GM21786 (cell line): Measurements from ENCODE around the gene CD58.
"Not testable (repeated sequence)": the region's sequence is repeated elsewhere in the genome, so short reads cannot be mapped to it uniquely, and the experiment has no call there.

Source experiments
- ATAC-seq: cut with Tn5 transposase; IDR thresholded peaks from one replicate; pipeline ENCODE4 v1.9.1; 2021; ENCODE audit not compliant: unreplicated experiment

CD58 gene

DNA sequence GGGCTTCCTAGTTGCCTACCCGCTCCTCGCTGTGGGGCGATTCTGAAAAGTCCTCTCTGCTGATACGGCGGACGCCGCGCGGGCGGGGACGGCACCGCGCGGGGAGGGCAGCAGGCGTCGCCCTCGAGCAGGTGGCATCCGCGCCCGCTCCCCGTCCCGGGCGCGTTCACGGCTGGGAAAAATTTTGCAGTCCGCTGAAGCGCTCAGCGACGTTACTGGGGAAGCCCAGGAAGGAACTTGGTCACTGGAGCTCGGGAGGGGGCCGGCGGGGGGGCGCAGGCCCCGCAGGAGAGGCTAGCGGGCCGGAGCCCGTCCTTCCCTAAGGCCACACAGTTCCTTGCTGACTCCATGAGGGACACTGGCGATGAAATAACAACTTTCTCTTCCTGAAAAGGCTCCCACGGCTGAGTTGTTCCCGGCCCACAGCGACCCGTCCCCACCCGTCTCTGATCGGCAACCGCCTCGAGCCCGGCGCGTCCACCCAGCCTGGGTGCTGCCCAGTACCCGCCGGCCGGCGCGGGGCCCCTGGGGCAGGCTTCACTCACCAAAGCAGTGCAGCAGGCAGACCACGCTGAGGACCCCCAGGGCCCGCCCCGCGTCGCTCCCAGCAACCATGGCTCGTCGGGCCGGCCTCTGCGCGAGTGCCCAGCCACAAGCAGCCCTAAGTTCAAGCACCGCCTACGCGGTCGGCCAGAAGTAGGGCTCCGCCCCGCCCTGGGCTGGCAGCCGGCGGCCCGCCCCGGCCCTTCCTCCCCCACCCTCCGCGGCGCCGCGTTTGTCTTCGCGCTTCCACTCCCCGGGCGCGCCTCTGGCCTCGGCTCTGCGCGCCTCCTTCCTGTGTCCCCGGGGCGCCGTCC lies at the start of gene CD58:
Gene CD58, minus strand, starts transcription at position 669 of the 857 bp plus-strand sequence. Its CDS starts 54 bp downstream, at position 615.
- peak; percentile 53 for ATAC-seq

GRCh38 chr1:116620392-116620791 lies 49.6 kb upstream of the CD58 start:
- ATAC-seq, result not testable (repeated sequence)

- not testable (repeated sequence) for ATAC-seq
Measured at GRCh38 chr1:116619106-116619505, 48.3 kb upstream of the CD58 start.

GRCh38 chr1:116617808-116618207 lies 47.0 kb upstream of the CD58 start:
- not testable (repeated sequence) for ATAC-seq

GRCh38 chr1:116613825-116614224 lies 43.0 kb upstream of the CD58 start:
- ATAC-seq, result not testable (repeated sequence)

- ATAC-seq, result not testable (repeated sequence)
Measured at GRCh38 chr1:116609801-116610371, 39.1 kb upstream of the CD58 start.

- not testable (repeated sequence) for ATAC-seq
Measured at GRCh38 chr1:116608841-116609240, 38.0 kb upstream of the CD58 start.

- not testable (repeated sequence) for ATAC-seq
Measured at GRCh38 chr1:116608151-116608550, 37.3 kb upstream of the CD58 start.

- ATAC-seq, result not testable (repeated sequence)
Measured at GRCh38 chr1:116607463-116607862, 36.6 kb upstream of the CD58 start.

DNA sequence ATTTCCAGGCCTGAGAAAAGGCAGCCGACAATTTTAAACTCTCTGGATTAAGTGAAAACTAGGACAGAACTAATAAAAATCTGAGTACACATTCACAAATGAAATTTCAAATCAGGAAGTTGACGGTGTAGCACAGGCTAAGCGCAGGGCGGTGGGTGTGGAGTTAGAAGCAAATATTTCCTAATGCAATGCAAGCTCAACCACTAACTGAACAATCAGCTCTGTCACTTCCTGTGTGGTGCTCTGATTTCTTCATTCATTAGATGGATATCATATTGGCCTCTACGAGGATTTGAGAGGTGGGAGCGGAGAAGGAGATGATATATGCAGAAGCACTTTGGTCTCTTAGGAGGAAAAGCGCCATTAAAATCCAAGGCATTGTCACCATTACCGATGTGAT lies 35.2 kb upstream of the CD58 start:
- not testable (repeated sequence) for ATAC-seq

GRCh38 chr1:116605315-116605714 lies 34.5 kb upstream of the CD58 start:
- no peak for ATAC-seq

DNA sequence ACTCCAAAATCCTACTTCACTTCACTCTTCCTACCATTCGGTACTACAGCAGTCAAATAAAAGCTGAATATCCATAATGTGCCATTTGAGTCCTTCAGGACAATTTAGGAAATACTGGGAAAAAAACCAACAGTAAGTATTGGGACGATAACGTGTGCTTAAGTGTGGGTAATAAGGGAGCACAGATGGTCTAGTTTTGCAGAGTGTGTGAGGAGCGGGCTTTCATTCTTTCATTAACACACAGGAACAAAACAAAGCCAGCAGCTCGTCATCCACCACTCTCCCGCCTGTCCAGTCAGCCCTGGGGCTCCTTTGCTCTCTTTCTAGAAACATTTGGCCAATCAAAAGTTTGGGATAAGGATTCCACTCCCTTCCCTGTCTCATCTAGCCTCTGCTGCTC lies 33.6 kb upstream of the CD58 start:
- ATAC-seq, result not testable (repeated sequence)

DNA sequence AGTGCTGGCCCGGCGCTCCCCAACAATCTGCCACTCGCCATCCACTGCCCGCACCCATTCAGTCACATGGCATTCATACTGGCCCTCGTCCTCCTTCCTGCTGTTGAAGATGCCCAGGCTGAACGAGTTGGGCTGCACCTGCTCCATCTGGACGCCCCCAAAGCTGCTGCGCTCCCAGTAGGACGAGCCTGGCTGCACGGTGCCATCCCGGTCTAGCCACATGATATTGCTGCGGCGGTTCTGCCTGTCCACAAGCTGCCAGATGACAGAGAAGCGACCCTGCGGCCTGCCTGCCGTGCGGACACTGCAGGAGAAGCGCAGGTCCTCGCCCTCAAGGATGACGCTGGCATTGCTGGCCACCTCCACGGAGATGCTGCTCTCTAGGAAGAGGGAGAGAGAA lies 32.8 kb upstream of the CD58 start:
- ATAC-seq, result not testable (repeated sequence)

DNA sequence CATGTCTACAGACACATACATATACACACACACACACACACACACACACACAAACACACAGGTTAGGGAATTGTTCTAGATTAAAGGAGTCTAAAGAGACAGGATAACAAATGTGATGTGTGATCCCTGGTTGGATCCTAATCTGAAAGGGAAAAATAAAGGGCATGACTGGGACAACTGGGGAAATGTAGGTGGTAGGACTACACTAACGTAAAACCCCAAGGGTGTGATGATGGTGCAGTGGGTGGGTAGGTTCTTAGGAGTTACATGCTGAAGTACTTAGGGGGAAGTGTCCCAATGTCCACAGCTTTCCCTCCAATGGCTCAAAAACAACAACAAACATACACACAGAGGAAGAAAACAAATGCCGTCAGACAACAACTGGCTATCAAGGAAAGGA lies 28.5 kb upstream of the CD58 start:
- not testable (repeated sequence) for ATAC-seq

DNA sequence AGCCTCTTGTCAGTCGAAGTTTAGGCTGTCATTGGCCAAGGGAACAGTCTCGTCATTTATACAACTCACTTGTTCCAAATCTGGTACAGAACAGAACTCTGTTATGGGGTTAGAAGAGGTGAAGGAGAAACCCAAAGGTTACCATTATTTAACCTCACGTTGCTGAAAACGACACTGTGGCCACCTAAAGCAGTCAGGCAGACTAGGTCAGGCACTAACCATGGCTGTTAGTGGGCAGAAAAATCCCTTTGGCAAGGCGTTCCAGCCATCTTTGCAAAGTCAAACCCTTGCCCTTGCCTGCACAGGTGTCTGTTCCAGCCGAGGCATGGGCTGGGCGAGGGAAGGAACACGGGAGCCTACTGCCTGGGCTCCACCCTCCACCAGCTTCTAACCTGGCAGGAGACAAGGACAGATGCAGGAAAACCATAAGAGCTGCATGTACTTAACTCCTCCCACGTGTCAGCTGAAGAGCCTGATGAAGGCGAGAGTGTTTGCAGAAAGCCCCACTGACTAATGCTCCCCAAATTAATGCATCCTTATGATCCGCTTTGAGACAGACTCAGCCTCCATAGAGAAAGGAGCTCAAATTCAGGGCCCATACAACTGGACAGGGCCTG lies 27.7 kb upstream of the CD58 start:
- not testable (repeated sequence) for ATAC-seq

GRCh38 chr1:116597388-116597787 lies 26.6 kb upstream of the CD58 start:
- ATAC-seq, result peak; percentile 75

- ATAC-seq, result not testable (repeated sequence)
Measured at GRCh38 chr1:116596742-116597307, 26.0 kb upstream of the CD58 start.

GRCh38 chr1:116595946-116596741 lies 25.3 kb upstream of the CD58 start:
- peak; percentile 40 for ATAC-seq

- not testable (repeated sequence) for ATAC-seq
Measured at GRCh38 chr1:116595065-116595840, 24.4 kb upstream of the CD58 start.

DNA sequence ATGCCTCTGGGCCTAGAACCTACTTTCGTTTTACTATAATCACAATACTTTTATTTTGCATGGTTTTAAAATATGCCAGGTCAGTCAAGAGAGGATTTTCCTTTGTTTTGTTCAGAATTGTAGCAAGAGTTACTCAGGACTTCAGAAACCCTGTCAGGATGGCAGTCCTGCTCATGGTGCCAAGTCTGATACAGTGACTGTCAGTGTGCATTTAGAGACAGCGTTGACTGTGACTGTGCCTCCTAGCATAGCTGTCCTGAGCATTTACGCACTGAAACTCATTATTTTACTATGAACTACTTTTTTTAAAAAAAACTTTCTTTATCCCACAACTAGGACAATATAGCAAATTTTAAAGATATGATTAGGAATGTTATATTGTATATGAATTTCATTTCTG lies 23.2 kb upstream of the CD58 start:
- ATAC-seq, result not testable (repeated sequence)
